Karpas-422 (cell line): ENCODE results near the gene TTYH2. TPM values are rescaled to one million over a fixed set of nuclear protein-coding genes. Genes with fewer than 3 reads are reported as not detected.

Source experiments
- DNase-seq: peaks from one replicate; pipeline ENCODE4 v3.0.0-alpha.2; 2015
- H2AFZ ChIP-seq: fragments of 200-600 bp; sonication (generic); 2 replicates; pipeline ENCODE4 v1.6.1; 2014; ENCODE audit warnings: antibody characterized with exemption, low read length, mixed read lengths
- H3K27ac ChIP-seq: fragments of 200-600 bp; sonication (generic); 2 replicates; pipeline ENCODE4 v1.5.1; 2014; ENCODE audit warnings: mild to moderate bottlenecking, low read length, moderate library complexity
- H3K27me3 ChIP-seq: fragments of 200-600 bp; sonication (generic); 2 replicates; pipeline ENCODE4 v1.6.1; 2014; ENCODE audit warnings: low read length, mixed read lengths
- H3K36me3 ChIP-seq: fragments of 200-600 bp; sonication (generic); 2 replicates; pipeline ENCODE4 v1.6.1; 2014; ENCODE audit warnings: low read length, mixed read lengths; ENCODE audit not compliant: insufficient read depth
- H3K4me1 ChIP-seq: fragments of 200-600 bp; sonication (generic); 2 replicates; pipeline ENCODE4 v1.6.1; 2014; ENCODE audit warnings: mild to moderate bottlenecking, low read length, mixed read lengths
- H3K4me2 ChIP-seq: fragments of 200-600 bp; sonication (generic); 2 replicates; pipeline ENCODE4 v1.6.1; 2014; ENCODE audit warnings: low read length, low read depth, mild to moderate bottlenecking; ENCODE audit not compliant: poor library complexity, severe bottlenecking
- H3K4me3 ChIP-seq: fragments of 200-600 bp; sonication (generic); 2 replicates; pipeline ENCODE4 v1.5.1; 2014; ENCODE audit warnings: mild to moderate bottlenecking, antibody characterized with exemption, low read length, mixed read lengths
- H3K79me2 ChIP-seq: fragments of 200-600 bp; sonication (generic); 2 replicates; pipeline ENCODE4 v1.6.1; 2014; ENCODE audit warnings: mild to moderate bottlenecking, low read length, mixed read lengths
- H3K9ac ChIP-seq: fragments of 200-600 bp; sonication (generic); 2 replicates; pipeline ENCODE4 v1.6.0; 2014; ENCODE audit warnings: low read length
- H3K9me2 ChIP-seq: fragments of 200-600 bp; sonication (generic), shearing (Covaris generic); replicated peaks from 2 replicates; pipeline ENCODE4 v1.6.0; 2014; ENCODE audit warnings: mild to moderate bottlenecking, low read length, moderate library complexity; ENCODE audit not compliant: insufficient read depth
- H3K9me3 ChIP-seq: fragments of 300-700, 200-600 bp; sonication (generic); 2 replicates; pipeline ENCODE4 v1.6.1; 2014; ENCODE audit warnings: low read length, mixed read lengths
- H4K20me1 ChIP-seq: fragments of 200-600 bp; sonication (generic); 2 replicates; pipeline ENCODE4 v1.6.1; 2014; ENCODE audit warnings: mild to moderate bottlenecking, antibody characterized with exemption, low read length, low read depth; ENCODE audit not compliant: insufficient read depth
- total RNA-seq: library from RNA; depleted of rRNA; stranded (reverse); fragments of >200 nt; shearing (Covaris generic); gene quantifications from 2 replicates; pipeline ENCODE4 v1.2.3, GENCODE V29; 2014; ENCODE audit warnings: low replicate concordance

Gene TTYH2
- total RNA-seq, 1 experiment from 2014 or later: not detected

DNA sequence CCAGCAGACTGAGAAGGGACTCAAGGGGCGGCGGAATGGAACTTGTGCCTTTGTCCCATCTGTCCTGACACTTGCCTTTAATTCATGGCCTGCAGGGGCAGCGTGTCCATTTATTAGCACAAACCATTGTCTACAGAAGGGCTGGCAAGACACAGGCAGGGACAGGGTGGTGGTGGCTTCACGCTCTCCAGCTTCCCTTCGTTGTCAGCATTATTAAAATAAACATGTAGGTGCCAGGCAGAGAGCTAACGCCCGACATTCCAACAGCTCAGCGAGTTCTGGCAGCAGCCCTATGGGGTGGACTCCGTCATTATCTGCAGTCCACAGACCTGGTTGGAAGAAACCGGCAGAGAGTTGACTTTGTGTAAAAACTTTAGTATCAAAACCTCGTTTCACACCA is 77.0 kb downstream of the TTYH2 start:
- Histone ChIP-seq H3K9me3 (no peaks in the 10 kb centered on the region), H3K27ac (no peak overlapping the region), H3K4me2 (no peak overlapping the region), H3K9me2 (no peaks in the 10 kb centered on the region), H3K36me3 (no peaks in the 10 kb centered on the region), H3K9ac (no peak overlapping the region), H3K79me2 (no peaks in the 10 kb centered on the region), H2AFZ (no peak overlapping the region), H3K4me3 (no peak overlapping the region), H3K27me3 (no peaks in the 10 kb centered on the region), H3K4me1 (no peaks in the 10 kb centered on the region), H4K20me1 (no peaks in the 10 kb centered on the region)
- no peak for DNase-seq

DNA sequence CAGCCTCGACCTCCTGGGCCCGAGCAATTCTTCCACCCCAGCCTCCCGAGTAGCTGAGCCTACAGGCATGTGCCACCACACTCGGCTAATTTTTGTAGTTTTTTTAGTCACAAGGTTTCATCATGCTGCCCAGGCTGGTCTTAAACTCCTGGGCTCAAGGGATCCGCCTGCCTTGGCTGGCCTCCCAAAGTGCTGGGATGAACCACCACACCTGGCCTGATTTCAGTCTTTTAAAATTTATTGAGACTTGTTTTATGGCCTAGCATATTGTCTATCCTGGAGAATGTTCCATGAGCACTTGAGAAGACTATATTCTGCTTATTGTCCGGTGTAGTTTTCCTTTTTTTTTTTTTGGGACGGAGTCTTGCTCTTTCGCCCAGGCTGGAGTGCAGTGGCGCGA is 79.1 kb downstream of the TTYH2 start:
- H3K79me2 ChIP-seq: no peaks in the 10 kb centered on the region
- no peaks in the 10 kb centered on the region for H3K4me1 ChIP-seq
- H4K20me1 ChIP-seq: no peaks in the 10 kb centered on the region
- H3K9me3 ChIP-seq: no peaks in the 10 kb centered on the region
- H3K27me3 ChIP-seq: no peaks in the 10 kb centered on the region
- H3K4me2 ChIP-seq: no peak overlapping the region
- no peak for DNase-seq
- no peak overlapping the region for H3K9ac ChIP-seq
- H3K4me3 ChIP-seq: no peak overlapping the region
- H3K36me3 ChIP-seq: no peaks in the 10 kb centered on the region
- no peaks in the 10 kb centered on the region for H3K9me2 ChIP-seq
- H2AFZ ChIP-seq: no peak overlapping the region
- H3K27ac ChIP-seq: no peak overlapping the region

DNA sequence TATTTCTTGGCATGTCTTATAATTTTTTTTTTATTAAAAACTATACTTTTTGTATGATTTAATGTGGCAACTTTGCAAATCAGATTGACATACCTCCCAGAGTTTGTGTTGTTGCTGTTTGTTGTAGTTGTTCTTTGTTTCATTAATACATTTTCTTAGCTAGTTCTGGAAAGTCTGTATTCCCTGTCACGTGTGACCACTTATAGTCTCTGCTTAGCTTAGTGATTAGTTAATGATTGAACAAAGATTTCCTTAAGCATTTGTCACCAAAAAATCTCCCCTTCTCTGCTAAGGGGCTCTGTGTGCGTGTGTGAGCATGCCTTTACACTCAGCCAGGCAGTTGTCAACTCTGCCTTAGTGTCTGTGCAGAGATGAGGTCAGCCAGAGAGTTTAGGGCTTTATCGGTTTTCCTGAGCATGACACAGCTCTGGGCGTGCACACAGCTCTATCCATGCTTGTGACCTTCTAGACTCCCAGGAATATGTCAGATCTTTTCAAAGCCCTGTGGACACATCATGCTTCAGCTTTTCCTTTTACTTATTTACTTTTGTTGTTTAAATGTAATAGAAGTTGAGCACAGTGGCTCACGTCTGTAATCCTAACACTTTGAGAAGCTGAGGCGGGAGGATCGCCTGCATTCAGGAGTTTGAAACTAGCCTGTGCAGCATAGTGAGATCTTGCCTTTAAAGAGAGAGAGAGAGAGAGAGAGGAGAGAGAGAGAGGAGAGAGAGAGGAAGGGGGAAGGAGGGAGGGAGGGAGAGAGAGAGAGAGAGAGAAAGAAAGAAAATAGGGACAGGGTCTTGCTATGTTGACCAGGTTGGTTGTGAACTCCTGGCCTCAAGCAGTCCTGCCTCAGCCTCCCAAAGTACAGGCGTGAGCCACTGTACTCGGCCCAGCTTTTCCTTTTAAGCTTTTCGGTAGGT is 82.5 kb downstream of the TTYH2 start:
- H3K79me2 ChIP-seq: no peaks in the 10 kb centered on the region
- no peaks in the 10 kb centered on the region for H4K20me1 ChIP-seq
- H3K27me3 ChIP-seq: no peaks in the 10 kb centered on the region
- H3K9me3 ChIP-seq: no peaks in the 10 kb centered on the region
- no peak overlapping the region for H3K4me2 ChIP-seq
- H3K4me1 ChIP-seq: no peaks in the 10 kb centered on the region
- no peaks in the 10 kb centered on the region for H3K9me2 ChIP-seq
- DNase-seq: no peak
- no peak overlapping the region for H3K4me3 ChIP-seq
- no peaks in the 10 kb centered on the region for H3K36me3 ChIP-seq
- H2AFZ ChIP-seq: no peak overlapping the region
- no peak overlapping the region for H3K27ac ChIP-seq
- no peak overlapping the region for H3K9ac ChIP-seq

DNA sequence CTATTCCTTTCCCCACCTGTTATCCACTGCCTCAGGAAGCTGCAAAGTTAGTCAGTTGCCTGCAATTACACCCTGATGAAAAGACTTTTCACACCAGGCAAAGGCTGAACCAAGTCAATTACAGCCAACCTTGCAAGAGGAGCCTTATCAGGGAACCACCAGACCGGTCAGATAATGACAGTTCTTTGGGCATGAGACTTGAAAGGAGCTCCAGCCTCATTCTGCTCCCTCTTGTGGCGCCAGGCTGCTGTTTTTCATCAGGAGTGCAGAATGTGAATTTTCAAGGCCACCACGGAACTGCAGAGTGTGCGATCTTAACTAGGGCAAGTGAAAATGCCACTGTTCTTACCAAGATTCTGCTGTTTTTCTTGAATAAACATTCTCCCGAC is 83.2 kb downstream of the TTYH2 start:
- Histone ChIP-seq H3K4me1 (no peaks in the 10 kb centered on the region), H3K9me3 (no peaks in the 10 kb centered on the region), H3K27me3 (no peaks in the 10 kb centered on the region), H3K4me3 (no peak overlapping the region), H3K27ac (no peak overlapping the region), H3K79me2 (no peaks in the 10 kb centered on the region), H3K9me2 (no peaks in the 10 kb centered on the region), H4K20me1 (no peaks in the 10 kb centered on the region), H3K4me2 (no peak overlapping the region), H2AFZ (no peak overlapping the region), H3K36me3 (no peaks in the 10 kb centered on the region), H3K9ac (no peak overlapping the region)
- DNase-seq: peak; percentile 57

DNA sequence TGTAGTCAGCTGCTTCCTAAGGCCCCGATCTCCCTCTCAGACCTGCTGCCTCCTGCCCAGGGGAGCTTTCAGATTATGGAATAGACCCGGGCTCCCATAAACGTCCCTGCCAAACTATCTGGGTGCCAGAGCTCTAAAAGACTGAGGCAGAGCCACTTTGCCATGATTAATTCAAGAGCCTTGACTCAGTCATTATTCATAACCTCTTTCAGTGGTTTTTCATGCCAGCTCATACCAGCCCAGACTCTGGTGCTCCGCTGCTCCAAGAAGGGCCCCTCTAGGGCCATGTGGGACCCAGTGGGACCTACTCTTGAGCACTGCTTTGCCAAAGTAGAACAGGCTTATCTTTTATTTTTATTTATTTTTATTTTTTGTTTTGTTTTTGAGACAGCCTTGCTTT is 84.6 kb downstream of the TTYH2 start:
- no peak overlapping the region for H2AFZ ChIP-seq
- H3K36me3 ChIP-seq: no peaks in the 10 kb centered on the region
- no peaks in the 10 kb centered on the region for H4K20me1 ChIP-seq
- no peak for DNase-seq
- H3K27ac ChIP-seq: no peak overlapping the region
- no peaks in the 10 kb centered on the region for H3K27me3 ChIP-seq
- H3K9me3 ChIP-seq: no peaks in the 10 kb centered on the region
- H3K9me2 ChIP-seq: no peaks in the 10 kb centered on the region
- no peak overlapping the region for H3K9ac ChIP-seq
- no peaks in the 10 kb centered on the region for H3K4me1 ChIP-seq
- H3K79me2 ChIP-seq: no peaks in the 10 kb centered on the region
- no peak overlapping the region for H3K4me2 ChIP-seq
- H3K4me3 ChIP-seq: no peak overlapping the region

DNA sequence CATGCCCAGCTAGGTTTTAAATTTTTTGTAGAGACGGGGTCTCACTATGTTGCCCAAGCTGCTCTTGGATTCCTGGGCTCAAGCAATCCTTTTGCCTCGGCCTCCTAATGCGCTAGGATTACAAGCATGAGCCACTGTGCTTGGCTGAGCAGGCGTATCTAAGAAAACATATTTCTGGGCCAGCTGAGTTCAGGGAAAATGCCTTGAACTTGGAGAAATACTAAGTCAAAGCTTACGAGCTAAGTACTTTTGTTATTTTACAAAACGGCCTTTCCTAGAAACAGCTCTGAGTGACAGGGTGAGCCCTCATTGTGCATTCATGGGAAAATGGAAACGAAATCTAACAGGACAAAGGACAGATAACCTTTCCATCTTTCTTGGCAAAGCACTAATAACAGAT is 85.4 kb downstream of the TTYH2 start:
- no peaks in the 10 kb centered on the region for H3K9me3 ChIP-seq
- no peak overlapping the region for H3K4me2 ChIP-seq
- H3K27me3 ChIP-seq: no peaks in the 10 kb centered on the region
- H4K20me1 ChIP-seq: no peaks in the 10 kb centered on the region
- no peaks in the 10 kb centered on the region for H3K4me1 ChIP-seq
- no peak overlapping the region for H3K9ac ChIP-seq
- H3K27ac ChIP-seq: no peak overlapping the region
- no peaks in the 10 kb centered on the region for H3K79me2 ChIP-seq
- no peaks in the 10 kb centered on the region for H3K9me2 ChIP-seq
- H3K4me3 ChIP-seq: no peak overlapping the region
- no peak for DNase-seq
- H2AFZ ChIP-seq: no peak overlapping the region
- no peaks in the 10 kb centered on the region for H3K36me3 ChIP-seq

DNA sequence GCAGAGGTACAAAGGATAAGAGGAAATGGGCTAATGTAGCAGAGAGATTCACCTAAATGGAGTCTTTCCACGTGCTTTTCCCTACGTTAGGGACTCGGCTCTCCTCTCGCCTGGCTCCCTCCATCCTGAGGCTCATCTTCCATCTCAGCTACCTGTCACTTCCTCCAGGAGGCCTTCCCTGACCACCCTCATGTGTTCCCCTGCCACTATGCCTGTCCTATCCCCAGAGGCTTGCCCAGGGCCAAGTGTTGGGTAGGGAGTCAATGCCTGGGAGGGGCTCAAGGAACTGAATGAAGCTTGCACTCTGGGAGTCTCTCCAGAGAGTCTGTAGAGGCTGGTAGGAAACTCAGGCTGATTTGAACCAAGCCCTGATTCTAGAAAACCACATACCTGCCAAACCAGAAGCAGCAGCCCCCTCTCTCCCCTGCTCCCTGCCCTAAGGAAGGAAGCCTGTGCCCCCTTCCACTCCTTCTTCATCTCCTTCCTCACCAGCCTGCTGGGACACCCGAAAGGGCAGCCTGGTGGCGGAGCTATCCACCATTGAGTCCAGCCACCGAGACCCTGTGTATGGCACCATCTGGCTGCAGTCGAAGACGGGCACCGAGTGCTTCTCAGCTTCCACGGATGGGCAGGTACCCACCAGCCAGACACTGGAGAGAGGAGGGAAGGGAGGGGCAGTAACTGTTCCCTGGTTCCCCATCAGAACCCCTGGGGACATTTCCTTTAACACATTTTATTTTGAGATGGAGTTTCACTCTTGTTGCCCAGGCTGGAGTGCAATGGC is 86.0 kb downstream of the TTYH2 start:
- no peaks in the 10 kb centered on the region for H3K9me3 ChIP-seq

DNA sequence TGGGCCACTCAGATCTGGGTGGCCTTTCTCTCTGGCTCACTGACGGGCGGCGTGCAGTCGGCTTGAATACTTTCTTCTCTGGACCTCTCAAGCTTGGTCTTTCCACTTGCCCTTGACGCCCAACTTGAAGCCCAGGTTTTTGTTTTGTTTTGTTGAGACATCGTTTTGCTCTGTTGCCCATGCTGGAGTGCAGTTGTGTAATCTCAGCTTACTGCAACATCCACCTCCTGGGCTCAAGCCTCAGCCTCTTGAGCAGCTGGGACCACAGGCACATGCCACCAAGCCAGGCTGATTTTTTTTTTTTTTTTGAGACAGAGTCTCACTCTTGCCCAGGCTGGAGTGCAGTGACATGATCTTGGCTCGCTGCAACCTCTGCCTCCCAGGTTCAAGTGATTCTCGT is 89.9 kb downstream of the TTYH2 start:
- Histone ChIP-seq H3K9ac (no peak overlapping the region), H3K27ac (no peak overlapping the region), H3K9me3 (no peaks in the 10 kb centered on the region), H3K9me2 (no peaks in the 10 kb centered on the region), H3K4me2 (no peak overlapping the region), H3K79me2 (no peaks in the 10 kb centered on the region), H3K4me1 (no peaks in the 10 kb centered on the region), H3K4me3 (no peak overlapping the region), H3K36me3 (no peaks in the 10 kb centered on the region), H2AFZ (no peak overlapping the region), H4K20me1 (no peaks in the 10 kb centered on the region), H3K27me3 (no peaks in the 10 kb centered on the region)
- no peak for DNase-seq

More for the DNA sequence above, 86.0 kb downstream of the TTYH2 start:
- H3K9ac ChIP-seq: no peak overlapping the region
- no peak for DNase-seq
- no peaks in the 10 kb centered on the region for H3K36me3 ChIP-seq
- no peak overlapping the region for H2AFZ ChIP-seq
- no peak overlapping the region for H3K4me3 ChIP-seq
- no peak overlapping the region for H3K4me2 ChIP-seq
- H3K79me2 ChIP-seq: no peaks in the 10 kb centered on the region
- no peak overlapping the region for H3K27ac ChIP-seq
- no peaks in the 10 kb centered on the region for H4K20me1 ChIP-seq
- no peaks in the 10 kb centered on the region for H3K27me3 ChIP-seq
- no peaks in the 10 kb centered on the region for H3K4me1 ChIP-seq
- H3K9me2 ChIP-seq: no peaks in the 10 kb centered on the region
